ENCODE results near the gene LHX3.

DNA sequence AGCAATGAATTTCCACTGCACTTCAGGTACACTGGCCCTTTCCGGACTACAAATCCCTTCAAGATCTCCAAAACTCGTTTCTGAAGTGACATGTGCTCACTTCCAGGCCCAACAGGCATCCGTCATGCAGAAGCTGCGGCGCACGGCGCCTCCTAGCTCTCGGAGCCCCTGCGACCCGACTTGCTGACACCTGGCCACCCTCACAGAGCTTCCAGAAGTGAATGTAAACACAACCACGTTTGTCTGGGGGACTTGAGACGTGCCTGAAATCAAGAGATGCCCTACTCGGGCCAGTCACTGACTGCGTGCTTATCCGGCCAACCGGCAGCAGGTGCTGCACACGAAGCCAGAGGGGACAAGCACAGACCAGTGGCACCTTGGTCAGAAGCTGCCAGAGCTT lies 4.9 kb upstream of the LHX3 start:
- TF ChIP-seq, protein P1, sequence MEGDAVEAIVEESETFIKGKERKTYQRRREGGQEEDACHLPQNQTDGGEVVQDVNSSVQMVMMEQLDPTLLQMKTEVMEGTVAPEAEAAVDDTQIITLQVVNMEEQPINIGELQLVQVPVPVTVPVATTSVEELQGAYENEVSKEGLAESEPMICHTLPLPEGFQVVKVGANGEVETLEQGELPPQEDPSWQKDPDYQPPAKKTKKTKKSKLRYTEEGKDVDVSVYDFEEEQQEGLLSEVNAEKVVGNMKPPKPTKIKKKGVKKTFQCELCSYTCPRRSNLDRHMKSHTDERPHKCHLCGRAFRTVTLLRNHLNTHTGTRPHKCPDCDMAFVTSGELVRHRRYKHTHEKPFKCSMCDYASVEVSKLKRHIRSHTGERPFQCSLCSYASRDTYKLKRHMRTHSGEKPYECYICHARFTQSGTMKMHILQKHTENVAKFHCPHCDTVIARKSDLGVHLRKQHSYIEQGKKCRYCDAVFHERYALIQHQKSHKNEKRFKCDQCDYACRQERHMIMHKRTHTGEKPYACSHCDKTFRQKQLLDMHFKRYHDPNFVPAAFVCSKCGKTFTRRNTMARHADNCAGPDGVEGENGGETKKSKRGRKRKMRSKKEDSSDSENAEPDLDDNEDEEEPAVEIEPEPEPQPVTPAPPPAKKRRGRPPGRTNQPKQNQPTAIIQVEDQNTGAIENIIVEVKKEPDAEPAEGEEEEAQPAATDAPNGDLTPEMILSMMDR (IDR thresholded peaks at IDR 0.05), result no peak
- TF ChIP-seq RNF2 (IDR thresholded peaks at IDR 0.05; ENCODE audit: borderline replicate concordance, low read depth), result no peak
- TF ChIP-seq MYC (IDR thresholded peaks at IDR 0.05; ENCODE audit: borderline replicate concordance, low read length), result no peak
- TF ChIP-seq ESRRA (IDR thresholded peaks at IDR 0.05; ENCODE audit: borderline replicate concordance, low read length), result no peak
- no peak for TF ChIP-seq CHD2 (IDR thresholded peaks at IDR 0.05; ENCODE audit: low read length, partially characterized antibody)
- no peak for TF ChIP-seq EP300 (IDR thresholded peaks at IDR 0.05)
- no peak for TF ChIP-seq POLR2A (IDR thresholded peaks at IDR 0.05; ENCODE audit: low read length)
- TF ChIP-seq BHLHE40 (IDR thresholded peaks at IDR 0.05; ENCODE audit: low read depth, low read length), result no peak
- TF ChIP-seq JUN (IDR thresholded peaks at IDR 0.05), result no peak
